Epithelial cell of prostate (primary cell): ENCODE measurements around the gene LY86.
A peak's percentile ranks its signal among the peaks of the same experiment; 100 is the strongest.

Source experiments
- DNase-seq: peaks from one replicate; pipeline ENCODE4 v3.0.0-alpha.2; 2011; ENCODE audit warnings: low read depth, low spot score
- H3K27ac ChIP-seq: fragments of 450-650 bp; 2 replicates; pipeline ENCODE4 v1.5.1; 2017; ENCODE audit warnings: mild to moderate bottlenecking

LY86 gene

GRCh38 chr6:6616656-6617055 lies 28.1 kb downstream of the LY86 start:
- no peak overlapping the region for H3K27ac ChIP-seq
- no peak for DNase-seq

GRCh38 chr6:6619021-6619794 lies 30.7 kb downstream of the LY86 start:
- DNase-seq: no peak
- no peak overlapping the region for H3K27ac ChIP-seq

DNA sequence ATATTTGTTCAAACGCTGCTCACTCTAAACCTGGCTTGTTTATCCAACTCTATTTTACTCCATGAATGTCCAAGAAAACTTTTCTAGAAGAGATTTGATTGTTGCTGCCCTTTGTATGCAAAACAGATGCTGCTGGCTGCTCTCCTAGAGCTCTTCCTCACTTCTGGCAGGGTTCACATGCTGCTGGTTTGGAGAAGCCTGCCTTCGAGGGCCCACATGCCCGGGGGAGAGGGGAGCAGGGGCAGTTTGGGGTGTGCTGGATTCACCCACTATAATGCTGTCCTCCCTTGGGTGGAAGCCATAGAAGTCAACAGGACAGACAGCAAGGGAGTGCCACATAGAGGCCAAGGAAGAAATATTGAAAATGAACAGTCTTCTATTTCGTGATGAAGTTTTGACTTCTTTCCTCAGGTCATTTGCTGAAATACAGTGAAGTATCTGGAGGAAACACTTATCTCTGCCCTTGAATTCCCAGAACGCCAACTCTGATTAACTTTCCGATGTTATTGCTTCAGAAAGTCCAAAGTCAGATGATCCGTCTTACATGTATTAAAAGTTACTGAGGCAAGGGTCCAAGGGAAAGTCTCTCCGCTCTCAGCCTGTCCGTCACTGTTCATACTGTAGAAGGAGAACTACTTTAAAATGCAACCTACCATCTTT lies 32.4 kb downstream of the LY86 start:
- no peak for DNase-seq

GRCh38 chr6:6622501-6622900 lies 34.0 kb downstream of the LY86 start:
- no peak overlapping the region for H3K27ac ChIP-seq
- DNase-seq: no peak

More for the DNA sequence above, 32.4 kb downstream of the LY86 start:
- no peak overlapping the region for H3K27ac ChIP-seq

GRCh38 chr6:6623553-6623952 lies 35.0 kb downstream of the LY86 start:
- DNase-seq: no peak
- H3K27ac ChIP-seq: no peak overlapping the region

GRCh38 chr6:6624269-6624990 lies 35.9 kb downstream of the LY86 start:
- H3K27ac ChIP-seq: no peak overlapping the region

DNA sequence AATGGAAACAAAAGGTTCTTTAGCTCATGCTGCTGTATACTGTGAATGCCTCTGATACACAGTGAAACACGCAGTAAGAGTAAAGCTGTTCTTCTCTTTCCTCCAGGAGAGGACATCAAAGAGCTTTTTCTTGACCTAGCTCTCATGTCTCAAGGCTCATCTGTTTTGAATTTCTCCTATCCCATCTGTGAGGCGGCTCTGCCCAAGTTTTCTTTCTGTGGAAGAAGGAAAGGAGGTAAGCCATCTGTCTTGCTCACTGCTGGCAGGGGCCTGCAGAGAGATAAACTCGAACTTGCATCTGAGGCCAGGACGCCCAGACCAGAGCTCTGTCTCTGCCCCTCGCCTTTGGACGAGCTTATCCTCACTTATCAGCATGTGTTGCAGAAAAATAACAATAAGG lies 37.7 kb downstream of the LY86 start:
- H3K27ac ChIP-seq: no peak overlapping the region
- DNase-seq: no peak

More at GRCh38 chr6:6624269-6624990, 35.9 kb downstream of the LY86 start:
- DNase-seq: no peak

DNA sequence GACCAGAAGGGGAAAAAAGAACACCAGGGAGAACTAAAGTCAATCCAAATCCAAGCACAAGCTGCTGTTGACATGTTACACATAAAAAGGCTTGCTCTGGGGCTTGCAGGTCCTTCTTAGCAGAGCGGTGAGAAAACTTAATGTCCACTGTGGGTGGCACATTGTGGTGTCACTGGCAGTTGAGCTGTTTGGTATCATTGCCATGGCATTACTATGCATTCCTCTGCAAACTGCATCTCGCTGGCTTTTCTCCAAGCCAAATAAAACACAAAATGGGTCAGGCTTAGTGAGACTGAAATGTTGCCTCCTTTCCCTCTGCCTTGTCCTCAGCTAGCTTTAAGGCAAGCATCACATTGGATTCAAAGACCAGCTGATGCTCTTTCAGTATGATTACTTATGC lies 40.9 kb downstream of the LY86 start:
- DNase-seq: no peak

GRCh38 chr6:6631053-6631452 lies 42.5 kb downstream of the LY86 start:
- DNase-seq: no peak
- H3K27ac ChIP-seq: no peak overlapping the region

More for the DNA sequence above, 40.9 kb downstream of the LY86 start:
- no peak overlapping the region for H3K27ac ChIP-seq

- no peak for DNase-seq
- H3K27ac ChIP-seq: no peak overlapping the region
Observed at GRCh38 chr6:6631534-6632276, 43.2 kb downstream of the LY86 start.

DNA sequence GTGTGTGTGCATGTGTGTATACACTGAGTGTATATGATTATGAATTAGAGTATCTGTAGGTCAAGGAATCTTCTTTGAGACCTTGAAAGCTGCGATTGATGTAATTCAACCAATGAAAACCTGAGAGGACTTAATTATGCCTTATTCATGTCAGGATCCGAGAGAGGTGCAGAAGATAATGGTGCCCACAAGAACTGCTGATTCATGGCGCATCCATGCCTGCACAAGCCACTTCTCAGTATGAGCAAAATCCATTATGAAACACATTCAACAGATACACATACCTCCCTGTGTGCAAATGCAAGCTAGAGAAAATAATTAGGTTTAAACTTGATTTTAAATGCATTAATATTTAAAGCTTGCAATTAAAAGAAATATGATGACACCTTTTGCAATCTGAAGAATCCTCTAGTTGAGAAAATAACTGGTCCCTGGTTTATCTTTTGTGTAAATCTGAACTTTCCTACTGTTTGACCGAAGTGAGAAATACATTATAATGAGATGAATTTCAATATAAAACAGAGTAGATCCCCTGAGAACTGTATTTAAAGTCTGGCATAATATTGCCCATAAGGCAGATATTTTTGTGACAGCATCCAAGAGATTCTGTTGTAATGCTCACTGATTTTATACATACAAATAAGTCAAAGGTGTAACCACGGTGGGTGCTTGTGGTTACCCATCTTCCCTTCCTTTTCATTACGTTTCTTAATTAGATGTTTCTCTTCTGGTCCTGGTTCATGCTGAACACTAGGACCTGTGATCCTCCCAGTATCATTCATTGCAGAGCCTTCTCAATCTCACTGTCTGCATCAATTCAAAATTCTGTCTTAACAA lies 45.6 kb downstream of the LY86 start:
- DNase-seq: no peak

DNA sequence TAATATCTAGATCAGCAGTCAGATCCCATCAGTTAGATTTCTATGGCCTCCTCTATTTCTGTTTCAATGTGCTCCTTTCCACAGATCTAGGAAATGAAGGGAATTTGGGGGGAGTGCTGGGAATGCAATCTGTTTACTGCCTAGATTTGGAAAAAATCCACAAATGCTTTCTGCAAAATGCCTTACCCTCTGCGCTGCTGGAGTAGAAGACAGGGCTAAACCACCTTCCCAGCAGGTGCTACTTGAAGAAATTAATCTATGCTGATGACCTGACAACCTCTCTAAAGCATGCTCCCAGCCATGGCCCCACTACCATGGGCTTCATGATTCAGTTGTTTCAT lies 46.2 kb downstream of the LY86 start:
- DNase-seq: no peak
- no peak overlapping the region for H3K27ac ChIP-seq

More for the DNA sequence above, 45.6 kb downstream of the LY86 start:
- H3K27ac ChIP-seq: no peak overlapping the region

DNA sequence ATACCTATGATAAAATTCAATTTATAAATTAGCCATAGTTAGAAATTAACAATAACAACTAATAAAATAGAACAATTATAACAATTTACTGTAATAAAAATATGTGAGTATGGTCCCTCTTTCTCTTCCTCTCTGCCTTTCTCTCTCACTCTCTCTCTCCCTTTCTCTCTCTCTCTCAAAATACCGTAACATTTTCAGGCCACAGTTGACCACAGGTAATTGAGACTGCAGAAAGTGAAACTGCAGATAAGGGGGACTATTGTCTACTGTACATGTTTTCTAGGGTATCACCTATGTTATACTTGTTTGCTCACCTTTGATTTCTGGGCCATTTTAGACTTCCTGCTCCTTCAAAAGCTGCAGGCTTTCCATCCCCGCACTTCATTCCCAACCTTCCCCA lies 46.8 kb downstream of the LY86 start:
- H3K27ac ChIP-seq: no peak overlapping the region
- DNase-seq: no peak

GRCh38 chr6:6635869-6636268 lies 47.3 kb downstream of the LY86 start:
- H3K27ac ChIP-seq: no peak overlapping the region
- no peak for DNase-seq

GRCh38 chr6:6639572-6639971 lies 51.1 kb downstream of the LY86 start:
- no peak overlapping the region for H3K27ac ChIP-seq
- DNase-seq: no peak

GRCh38 chr6:6640926-6641325 lies 52.4 kb downstream of the LY86 start:
- no peak for DNase-seq
- H3K27ac ChIP-seq: no peak overlapping the region

DNA sequence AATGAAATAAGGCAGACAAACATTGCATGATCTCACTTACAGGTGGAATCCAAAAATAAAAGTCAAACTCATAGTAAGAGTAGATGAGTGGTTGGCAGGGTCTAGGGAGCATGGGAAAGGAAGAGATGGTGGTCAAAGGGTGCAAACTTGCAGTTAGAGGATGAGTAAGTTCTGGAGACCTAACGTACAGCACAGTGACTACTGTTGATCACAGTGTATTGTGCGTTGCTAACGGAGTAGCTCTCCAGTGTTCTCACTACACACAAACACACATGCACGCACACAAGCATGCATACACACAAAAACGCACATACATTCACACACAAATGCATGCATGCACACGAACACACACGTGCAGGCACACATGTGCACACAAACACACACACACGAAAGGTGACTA lies 54.9 kb downstream of the LY86 start:
- no peak overlapping the region for H3K27ac ChIP-seq
- no peak for DNase-seq

DNA sequence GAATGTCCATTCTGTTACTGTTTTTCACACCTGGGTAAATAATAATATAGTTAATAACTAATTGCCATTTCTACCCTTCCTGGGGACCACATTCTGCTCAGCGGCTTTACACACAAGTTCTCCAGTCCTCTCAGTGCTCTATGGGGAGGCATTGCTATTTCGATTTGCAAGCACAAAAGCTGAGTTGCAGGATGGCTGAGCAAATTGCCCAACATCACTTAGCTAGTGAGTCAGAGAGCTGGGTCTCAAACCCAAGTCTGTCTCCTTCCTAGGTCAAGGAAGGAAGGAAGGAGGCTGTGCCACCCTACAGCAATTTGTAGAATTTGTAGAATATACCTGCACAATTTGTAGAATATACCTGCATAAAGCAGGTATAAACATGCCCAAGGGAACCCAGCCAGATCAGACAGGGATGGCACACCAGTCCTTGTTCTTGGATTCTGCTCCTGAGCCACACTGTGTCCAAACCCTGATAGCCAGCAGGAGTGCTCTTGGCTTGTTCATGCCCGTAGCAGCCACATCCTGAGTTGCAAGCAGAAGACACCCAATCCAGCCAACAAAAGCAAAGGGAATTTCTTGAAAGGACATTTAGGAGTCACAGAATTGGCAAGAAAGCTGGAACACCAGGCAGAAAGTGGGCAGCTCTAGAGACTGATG lies 56.9 kb downstream of the LY86 start:
- no peak overlapping the region for H3K27ac ChIP-seq
- DNase-seq: peak; percentile 18

DNA sequence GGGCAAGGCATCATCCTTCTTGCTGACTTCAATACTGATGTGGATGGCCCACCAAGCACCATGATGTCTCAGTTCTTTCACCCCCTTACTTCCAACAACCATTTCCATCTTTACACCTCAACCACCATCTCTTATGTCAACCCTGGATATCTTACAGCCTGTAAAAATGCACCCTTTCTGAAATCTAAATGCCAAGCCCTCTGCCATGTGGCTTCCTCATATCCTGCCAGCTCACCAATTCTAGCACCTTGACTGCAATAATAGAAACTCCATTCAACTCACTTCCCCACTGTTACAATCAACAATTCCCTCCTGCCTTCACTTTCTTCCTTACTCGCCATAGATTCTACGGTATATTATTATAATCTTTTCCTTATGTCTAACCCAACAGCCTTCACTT lies 57.9 kb downstream of the LY86 start:
- H3K27ac ChIP-seq: no peak overlapping the region
- DNase-seq: no peak
